Measurements from ENCODE around the gene TUBB.

DNA sequence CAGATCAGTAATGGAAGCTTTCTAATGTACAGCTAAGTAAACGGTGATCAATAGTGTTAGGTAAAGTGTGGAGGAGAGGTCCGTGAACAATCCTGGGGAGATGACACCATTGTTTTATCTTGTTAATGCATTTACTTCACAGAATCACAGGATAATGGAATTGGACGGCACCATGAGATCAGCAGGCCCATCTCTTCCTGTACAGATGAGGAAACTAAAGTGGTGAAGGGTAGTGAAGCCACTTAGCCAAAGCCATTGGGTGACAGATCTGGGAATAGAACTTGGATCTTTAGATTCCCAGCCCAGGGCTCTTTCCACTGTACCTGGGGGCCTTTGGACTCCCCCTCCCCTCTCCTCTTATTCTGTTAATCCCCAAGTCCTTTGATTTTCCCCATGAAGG is 50.4 kb downstream of the TUBB start:
- TF ChIP-seq EZH2 (IDR thresholded peaks at IDR 0.05; ENCODE audit: borderline replicate concordance, insufficient read depth, low read depth, low read length, poor library complexity, severe bottlenecking): no peak
- TF ChIP-seq, protein P1, sequence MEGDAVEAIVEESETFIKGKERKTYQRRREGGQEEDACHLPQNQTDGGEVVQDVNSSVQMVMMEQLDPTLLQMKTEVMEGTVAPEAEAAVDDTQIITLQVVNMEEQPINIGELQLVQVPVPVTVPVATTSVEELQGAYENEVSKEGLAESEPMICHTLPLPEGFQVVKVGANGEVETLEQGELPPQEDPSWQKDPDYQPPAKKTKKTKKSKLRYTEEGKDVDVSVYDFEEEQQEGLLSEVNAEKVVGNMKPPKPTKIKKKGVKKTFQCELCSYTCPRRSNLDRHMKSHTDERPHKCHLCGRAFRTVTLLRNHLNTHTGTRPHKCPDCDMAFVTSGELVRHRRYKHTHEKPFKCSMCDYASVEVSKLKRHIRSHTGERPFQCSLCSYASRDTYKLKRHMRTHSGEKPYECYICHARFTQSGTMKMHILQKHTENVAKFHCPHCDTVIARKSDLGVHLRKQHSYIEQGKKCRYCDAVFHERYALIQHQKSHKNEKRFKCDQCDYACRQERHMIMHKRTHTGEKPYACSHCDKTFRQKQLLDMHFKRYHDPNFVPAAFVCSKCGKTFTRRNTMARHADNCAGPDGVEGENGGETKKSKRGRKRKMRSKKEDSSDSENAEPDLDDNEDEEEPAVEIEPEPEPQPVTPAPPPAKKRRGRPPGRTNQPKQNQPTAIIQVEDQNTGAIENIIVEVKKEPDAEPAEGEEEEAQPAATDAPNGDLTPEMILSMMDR (IDR thresholded peaks at IDR 0.05): no peak

Data from B cell (primary cell).